Measurements from ENCODE around the gene GALNT10. TPM values are rescaled to one million over a fixed set of nuclear protein-coding genes. Genes with fewer than 3 reads are reported as not detected.

GALNT10 gene
- total RNA-seq, 1 donor from 2014 or later: 96.1 TPM

GRCh38 chr5:154284433-154284832 lies 93.9 kb downstream of the GALNT10 start:
- DNase-seq (ENCODE audit: low read depth): no peak
- H3K27me3 ChIP-seq (ENCODE audit: insufficient read depth, low read length): no peaks in the 10 kb centered on the region
- H3K4me3 ChIP-seq (ENCODE audit: insufficient read depth, low read depth, low read length): no peak overlapping the region
- no peaks in the 10 kb centered on the region for H3K36me3 ChIP-seq (ENCODE audit: insufficient read depth, low read length)
- Mint-ChIP-seq H3K4me1 (ENCODE audit: low read depth, unreplicated experiment) (peaks cover 53% of the 10 kb centered on the region), H3K27me3 (ENCODE audit: low read depth, unreplicated experiment) (no peaks in the 10 kb centered on the region), H3K9me3 (ENCODE audit: unreplicated experiment) (no peaks in the 10 kb centered on the region), H3K4me3 (ENCODE audit: unreplicated experiment) (no peak overlapping the region), H3K27ac (ENCODE audit: unreplicated experiment) (peak overlapping the region; percentile 91), H3K36me3 (ENCODE audit: low read depth, unreplicated experiment) (peaks cover 7% of the 10 kb centered on the region)
- H3K27ac ChIP-seq (ENCODE audit: low read depth, low read length): no peak overlapping the region
- H3K4me1 ChIP-seq (ENCODE audit: insufficient read depth, low read length): peaks cover 45% of the 10 kb centered on the region
- FAIRE-seq: no peak
- H4K20me1 ChIP-seq (ENCODE audit: insufficient read depth, low read length): no peaks in the 10 kb centered on the region
- H3K79me2 ChIP-seq (ENCODE audit: insufficient read depth, low read length): peaks cover 46% of the 10 kb centered on the region
- H2AFZ ChIP-seq (ENCODE audit: low read depth, low read length): no peak overlapping the region
- TF ChIP-seq CTCF (IDR thresholded peaks at IDR 0.05; ENCODE audit: insufficient read depth, low read depth, low read length) (no peak), EZH2 (IDR thresholded peaks at IDR 0.05; ENCODE audit: insufficient read depth, low read length) (no peak)
- H3K4me2 ChIP-seq (ENCODE audit: low read length): no peak overlapping the region
- no peak overlapping the region for H3K9ac ChIP-seq (ENCODE audit: low read length)
- H3K9me3 ChIP-seq (ENCODE audit: insufficient read depth, low read depth, low read length): no peaks in the 10 kb centered on the region

- Histone ChIP-seq H3K36me3 (ENCODE audit: insufficient read depth, low read length) (no peaks in the 10 kb centered on the region), H3K4me1 (ENCODE audit: insufficient read depth, low read length) (peaks cover 45% of the 10 kb centered on the region), H4K20me1 (ENCODE audit: insufficient read depth, low read length) (no peaks in the 10 kb centered on the region), H3K4me3 (ENCODE audit: insufficient read depth, low read depth, low read length) (no peak overlapping the region), H3K27ac (ENCODE audit: low read depth, low read length) (peak overlapping the region; percentile 76), H3K27me3 (ENCODE audit: insufficient read depth, low read length) (no peaks in the 10 kb centered on the region), H3K9ac (ENCODE audit: low read length) (peak overlapping the region; percentile 63), H3K9me3 (ENCODE audit: insufficient read depth, low read depth, low read length) (no peaks in the 10 kb centered on the region), H2AFZ (ENCODE audit: low read depth, low read length) (no peak overlapping the region), H3K4me2 (ENCODE audit: low read length) (peak overlapping the region; percentile 79), H3K79me2 (ENCODE audit: insufficient read depth, low read length) (peaks cover 56% of the 10 kb centered on the region)
- peak; percentile 78 for FAIRE-seq
- H3K4me1 Mint-ChIP-seq (ENCODE audit: low read depth, unreplicated experiment): peaks cover 50% of the 10 kb centered on the region
- H3K4me3 Mint-ChIP-seq (ENCODE audit: unreplicated experiment): peak overlapping the region; percentile 64
- peak overlapping the region; percentile 91 for H3K27ac Mint-ChIP-seq (ENCODE audit: unreplicated experiment)
- H3K9me3 Mint-ChIP-seq (ENCODE audit: unreplicated experiment): no peaks in the 10 kb centered on the region
- H3K36me3 Mint-ChIP-seq (ENCODE audit: low read depth, unreplicated experiment): peaks cover 7% of the 10 kb centered on the region
- no peaks in the 10 kb centered on the region for H3K27me3 Mint-ChIP-seq (ENCODE audit: low read depth, unreplicated experiment)
- TF ChIP-seq EZH2 (IDR thresholded peaks at IDR 0.05; ENCODE audit: insufficient read depth, low read length) (no peak), CTCF (IDR thresholded peaks at IDR 0.05; ENCODE audit: insufficient read depth, low read depth, low read length) (no peak)
- DNase-seq (ENCODE audit: low read depth): peak; percentile 92
Measured at GRCh38 chr5:154285661-154286408, 95.3 kb downstream of the GALNT10 start.

- Histone ChIP-seq H3K27ac (ENCODE audit: low read depth, low read length) (peak overlapping the region; percentile 76), H3K36me3 (ENCODE audit: insufficient read depth, low read length) (no peaks in the 10 kb centered on the region), H3K4me1 (ENCODE audit: insufficient read depth, low read length) (peaks cover 45% of the 10 kb centered on the region), H3K9me3 (ENCODE audit: insufficient read depth, low read depth, low read length) (no peaks in the 10 kb centered on the region), H2AFZ (ENCODE audit: low read depth, low read length) (no peak overlapping the region), H3K79me2 (ENCODE audit: insufficient read depth, low read length) (peaks cover 61% of the 10 kb centered on the region), H3K9ac (ENCODE audit: low read length) (peak overlapping the region; percentile 63), H3K4me2 (ENCODE audit: low read length) (peak overlapping the region; percentile 79), H3K27me3 (ENCODE audit: insufficient read depth, low read length) (no peaks in the 10 kb centered on the region), H3K4me3 (ENCODE audit: insufficient read depth, low read depth, low read length) (no peak overlapping the region), H4K20me1 (ENCODE audit: insufficient read depth, low read length) (no peaks in the 10 kb centered on the region)
- Mint-ChIP-seq H3K27me3 (ENCODE audit: low read depth, unreplicated experiment) (no peaks in the 10 kb centered on the region), H3K9me3 (ENCODE audit: unreplicated experiment) (no peaks in the 10 kb centered on the region), H3K4me3 (ENCODE audit: unreplicated experiment) (no peak overlapping the region), H3K27ac (ENCODE audit: unreplicated experiment) (peak overlapping the region; percentile 91), H3K36me3 (ENCODE audit: low read depth, unreplicated experiment) (peaks cover 7% of the 10 kb centered on the region), H3K4me1 (ENCODE audit: low read depth, unreplicated experiment) (peaks cover 50% of the 10 kb centered on the region)
- DNase-seq (ENCODE audit: low read depth) (no peak), FAIRE-seq (no peak)
- no peak for TF ChIP-seq CTCF (IDR thresholded peaks at IDR 0.05; ENCODE audit: insufficient read depth, low read depth, low read length)
- TF ChIP-seq EZH2 (IDR thresholded peaks at IDR 0.05; ENCODE audit: insufficient read depth, low read length): no peak
Measured at GRCh38 chr5:154286557-154286956, 96.0 kb downstream of the GALNT10 start.
